B cell (primary cell): Measurements from ENCODE around the gene SLC29A3. TPM values are rescaled to one million over a fixed set of nuclear protein-coding genes. Genes with fewer than 3 reads are reported as not detected.

Source experiments
- ATAC-seq: fragments of 200-7000 bp; cut with Tn5 transposase; one replicate; pipeline ENCODE4 v1.10.0; 2021; ENCODE audit warnings: low read depth, mild to moderate bottlenecking, moderate number of reproducible peaks, moderate library complexity
- CTCF ChIA-PET: fragments of 350-600 bp; sonication (Branson Sonifier 250); formaldehyde crosslinking; loops from one replicate; lab custom pipeline; 2021; ENCODE audit warnings: antibody characterized with exemption, inconsistent platforms; lab: Charles Lee
- POLR2A ChIA-PET: fragments of 350-600 bp; sonication (Branson Sonifier 250); formaldehyde crosslinking; loops from one replicate; lab custom pipeline; 2021; ENCODE audit warnings: antibody characterized with exemption; lab: Charles Lee
- DNase-seq: peaks from one replicate; pipeline ENCODE4 v3.0.0; 2013
- H2AFZ ChIP-seq: 2 replicates; pipeline ENCODE4 v1.6.1; 2012; ENCODE audit warnings: mild to moderate bottlenecking, low read depth, low read length; ENCODE audit not compliant: insufficient read depth, poor library complexity, severe bottlenecking
- H3K27ac ChIP-seq, 2 donors: 1 replicate in 1 of 2; 2 replicates in 1 of 2; pipeline ENCODE4 v1.5.1; 2012 to 2013; ENCODE audit warnings: low read length in 2 of 2, mild to moderate bottlenecking in 2 of 2, moderate library complexity in 1 of 2
- H3K27me3 ChIP-seq, 4 experiments: fragments of 200-600 bp in 1 of 4; sonication (generic) in 1 of 4; replicated peaks in 1 of 4; 1 replicate in 2 of 4; 2 replicates in 2 of 4; pipeline versions ENCODE4 v1.6.1 to v1.7.0; 2013 to 2016; ENCODE audit warnings: low read length in 3 of 4, mild to moderate bottlenecking in 2 of 4, mixed read lengths in 1 of 4, moderate library complexity in 1 of 4; ENCODE audit not compliant: insufficient read depth in 4 of 4, control insufficient read depth in 3 of 4; ENCODE audit errors: control extremely low read depth in 1 of 4
- H3K36me3 ChIP-seq, 2 experiments: replicated peaks in 1 of 2; 1 replicate in 1 of 2; 2 replicates in 1 of 2; pipeline versions ENCODE4 v1.6.1 to v1.7.1; 2013; ENCODE audit warnings: low read length in 1 of 2; ENCODE audit not compliant: insufficient read depth in 2 of 2, control insufficient read depth in 1 of 2; ENCODE audit errors: control extremely low read depth in 1 of 2, extremely low read depth in 1 of 2
- H3K4me1 ChIP-seq, 2 donors: fragments of 200-600 bp in 1 of 2; sonication (generic) in 1 of 2; 1 replicate in 1 of 2; 2 replicates in 1 of 2; pipeline versions ENCODE4 v1.5.1 to v1.6.1; 2013 to 2017; ENCODE audit warnings: low read length in 2 of 2; ENCODE audit not compliant: control insufficient read depth in 2 of 2, insufficient read depth in 2 of 2
- H3K4me2 ChIP-seq: replicated peaks from 2 replicates; pipeline ENCODE3; 2012; ENCODE audit warnings: mild to moderate bottlenecking, low read depth, low read length; ENCODE audit not compliant: poor library complexity, severe bottlenecking
- H3K4me3 ChIP-seq, 5 experiments: fragments of 200-600 bp in 1 of 5; sonication (generic) in 1 of 5; 1 replicate in 3 of 5; 2 replicates in 2 of 5; pipeline versions ENCODE4 v1.5.1 to v1.7.0; 2011 to 2016; ENCODE audit warnings: low read length in 4 of 5, mild to moderate bottlenecking in 4 of 5, low read depth in 2 of 5, control low read depth in 1 of 5, moderate library complexity in 1 of 5; ENCODE audit not compliant: insufficient read depth in 1 of 5; ENCODE audit errors: control extremely low read depth in 1 of 5, extremely low read depth in 1 of 5
- H3K79me2 ChIP-seq: fragments of 200-600 bp; sonication (generic); one replicate; pipeline ENCODE4 v1.6.0; 2016; ENCODE audit warnings: low read length; ENCODE audit not compliant: control insufficient read depth, insufficient read depth
- H3K9ac ChIP-seq: fragments of 200-600 bp; sonication (generic); 2 replicates; pipeline ENCODE4 v1.6.1; 2017; ENCODE audit warnings: mild to moderate bottlenecking, low read length, moderate library complexity
- H3K9me3 ChIP-seq, 3 donors: one replicate each; pipeline versions ENCODE4 v1.6.1 to v1.7.1; 2013; ENCODE audit warnings: low read length in 2 of 3; ENCODE audit not compliant: control insufficient read depth in 2 of 3, insufficient read depth in 1 of 3; ENCODE audit errors: control extremely low read depth in 1 of 3
- H4K20me1 ChIP-seq: 2 replicates; pipeline ENCODE4 v1.6.0; 2012; ENCODE audit warnings: mild to moderate bottlenecking, low read length; ENCODE audit not compliant: insufficient read depth, control insufficient read depth, poor library complexity, severe bottlenecking
- H3K27ac Mint-ChIP-seq: one replicate; pipeline ENCODE4 v1.8.0; 2021; ENCODE audit warnings: mixed read lengths
- H3K27me3 Mint-ChIP-seq: one replicate; pipeline ENCODE4 v1.8.0; 2021; ENCODE audit warnings: mixed read lengths
- H3K4me1 Mint-ChIP-seq: one replicate; pipeline ENCODE4 v1.8.0; 2021; ENCODE audit warnings: mixed read lengths
- H3K4me3 Mint-ChIP-seq: one replicate; pipeline ENCODE4 v1.8.0; 2021; ENCODE audit warnings: mixed read lengths
- H3K9me3 Mint-ChIP-seq: one replicate; pipeline ENCODE4 v1.8.0; 2022; ENCODE audit warnings: mixed read lengths; ENCODE audit not compliant: insufficient read depth
- EZH2 ChIP-seq: IDR thresholded peaks from 2 replicates; pipeline ENCODE4 v1.6.1; 2012; ENCODE audit warnings: borderline replicate concordance, low read depth, mild to moderate bottlenecking, moderate library complexity, low read length; ENCODE audit not compliant: insufficient read depth, poor library complexity, severe bottlenecking
- WGBS: methylation state at CpG from one replicate; pipeline ENCODE4 v1.1.5; 2013; ENCODE audit warnings: missing lambda C conversion rate; ENCODE audit not compliant: insufficient coverage; 5-methylcytosine and 5-hydroxymethylcytosine counted together
- intact Hi-C: fragments of 100-400 bp; cut with micrococcal nuclease; formaldehyde crosslinking; loops from one replicate; pipeline ENCODE4 v1.10.0; 2022
- polyA plus RNA-seq: library from polyadenylated mRNA; depleted of rRNA; stranded (reverse); fragments of >200 nt; gene quantifications from 2 replicates; pipeline ENCODE4 v1.2.3, GENCODE V29; 2012
- total RNA-seq, 2 donors: library from RNA; stranded (reverse); fragments of 120-200 nt in 1 of 2; gene quantifications; 1 replicate in 1 of 2; 2 replicates in 1 of 2; pipeline versions ENCODE4 v1.2.3 to v1.2.4, GENCODE V29; 2013 to 2022
- TF ChIP-seq, protein P1 (sequence below): fragments of 200-600 bp; IDR thresholded peaks from one replicate; pipeline ENCODE4 v1.8.0; 2022; ENCODE audit warnings: antibody characterized with exemption, mild to moderate bottlenecking

The SLC29A3 gene
- total and polyA plus RNA-seq, 2 donors (not counting 1 experiment from before 2014, with no cell fraction given) = 4.5 to 8.2 TPM

DNA sequence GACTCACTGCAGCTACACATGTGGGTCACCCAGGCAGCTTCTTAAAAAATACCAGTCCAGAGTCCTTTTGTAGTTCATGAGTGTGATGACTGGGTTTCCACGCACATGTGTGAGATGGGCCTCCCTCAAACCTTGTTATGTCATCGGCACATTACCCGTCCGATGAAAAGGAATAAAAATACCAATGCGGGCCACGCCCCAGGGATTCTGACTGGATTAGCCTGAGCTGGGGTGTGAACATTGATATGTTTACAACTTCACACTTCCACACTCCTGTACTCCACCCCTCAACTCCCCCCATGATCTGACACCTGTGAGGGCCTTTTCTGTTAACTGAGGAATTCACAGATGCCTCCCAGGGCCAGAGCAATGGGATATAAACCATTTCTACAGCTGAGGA is 6.2 kb downstream of the SLC29A3 start:
- intact Hi-C loops = no loop called here
- H3K4me3 Mint-ChIP-seq = no peak overlapping the region
- POLR2A ChIA-PET = no interaction called here
- TF ChIP-seq, protein P1, sequence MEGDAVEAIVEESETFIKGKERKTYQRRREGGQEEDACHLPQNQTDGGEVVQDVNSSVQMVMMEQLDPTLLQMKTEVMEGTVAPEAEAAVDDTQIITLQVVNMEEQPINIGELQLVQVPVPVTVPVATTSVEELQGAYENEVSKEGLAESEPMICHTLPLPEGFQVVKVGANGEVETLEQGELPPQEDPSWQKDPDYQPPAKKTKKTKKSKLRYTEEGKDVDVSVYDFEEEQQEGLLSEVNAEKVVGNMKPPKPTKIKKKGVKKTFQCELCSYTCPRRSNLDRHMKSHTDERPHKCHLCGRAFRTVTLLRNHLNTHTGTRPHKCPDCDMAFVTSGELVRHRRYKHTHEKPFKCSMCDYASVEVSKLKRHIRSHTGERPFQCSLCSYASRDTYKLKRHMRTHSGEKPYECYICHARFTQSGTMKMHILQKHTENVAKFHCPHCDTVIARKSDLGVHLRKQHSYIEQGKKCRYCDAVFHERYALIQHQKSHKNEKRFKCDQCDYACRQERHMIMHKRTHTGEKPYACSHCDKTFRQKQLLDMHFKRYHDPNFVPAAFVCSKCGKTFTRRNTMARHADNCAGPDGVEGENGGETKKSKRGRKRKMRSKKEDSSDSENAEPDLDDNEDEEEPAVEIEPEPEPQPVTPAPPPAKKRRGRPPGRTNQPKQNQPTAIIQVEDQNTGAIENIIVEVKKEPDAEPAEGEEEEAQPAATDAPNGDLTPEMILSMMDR = no peak
- no peak for TF ChIP-seq EZH2
- H3K9me3 Mint-ChIP-seq = no peaks in the 10 kb centered on the region
- Histone ChIP-seq H3K27ac (no peak overlapping the region), H2AFZ (no peak overlapping the region), H3K27me3 (no peaks in the 10 kb centered on the region), H3K79me2 (peaks cover 5% of the 10 kb centered on the region), H3K4me3 (no peak overlapping the region), H3K4me2 (no peak overlapping the region), H4K20me1 (no peaks in the 10 kb centered on the region), H3K4me1 (peaks cover 0 to under 1% of the 10 kb centered on the region in 2 donors), H3K9me3 (no peaks in the 10 kb centered on the region), H3K36me3 (peaks cover 0 to 13% of the 10 kb centered on the region in 2 experiments), H3K9ac (no peak overlapping the region)
- no peak for DNase-seq
- no peaks in the 10 kb centered on the region for H3K27me3 Mint-ChIP-seq
- CTCF ChIA-PET = interaction anchor here (0.8 to 1.4 kb wide), 4 partner anchors 21 to 371 kb away, joined by 3 to 5 read pairs (median 4); no protein-coding TSS in a partner anchor
- no peak overlapping the region for H3K27ac Mint-ChIP-seq
- H3K4me1 Mint-ChIP-seq = peaks cover 1% of the 10 kb centered on the region
- no peak for ATAC-seq
- WGBS = 100% methylated on average over 3 of the region's 6 CpGs

DNA sequence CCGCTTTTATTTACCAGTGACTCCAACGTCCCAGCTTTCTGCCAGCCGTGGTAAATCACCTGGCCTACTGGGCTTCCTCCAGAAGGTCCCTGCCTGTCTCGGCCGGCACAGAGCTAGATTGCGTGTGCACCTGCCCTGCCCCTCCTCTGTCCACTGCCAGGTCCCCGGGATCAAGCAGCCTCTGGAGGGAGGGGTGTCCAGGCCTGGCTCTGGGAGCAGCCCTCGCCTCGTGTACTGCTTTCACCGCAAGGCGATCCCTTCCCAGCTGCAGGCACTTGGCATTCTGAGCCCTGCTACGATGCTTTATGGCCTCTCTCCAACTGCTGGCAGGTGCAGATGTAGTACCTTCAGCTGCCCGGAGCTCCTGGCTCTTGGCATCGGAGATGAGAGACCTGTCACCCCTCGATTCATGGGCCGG is 7.4 kb downstream of the SLC29A3 start:
- H3K4me3 ChIP-seq = no peak overlapping the region
- TF ChIP-seq EZH2 = no peak
- TF ChIP-seq, protein P1 = no peak
- Mint-ChIP-seq H3K4me1 (no peaks in the 10 kb centered on the region), H3K27me3 (no peaks in the 10 kb centered on the region), H3K9me3 (no peaks in the 10 kb centered on the region), H3K4me3 (no peak overlapping the region), H3K27ac (no peak overlapping the region)
- H3K79me2 ChIP-seq = peaks cover 5% of the 10 kb centered on the region
- 98% methylated on average over 16 of the region's 16 CpGs for WGBS
- no peaks in the 10 kb centered on the region for H4K20me1 ChIP-seq
- intact Hi-C loops = no loop called here
- H3K36me3 ChIP-seq = peaks cover 0 to 19% of the 10 kb centered on the region in 2 experiments
- H3K27ac ChIP-seq = no peak overlapping the region
- ATAC-seq = no peak
- no peak overlapping the region for H3K9ac ChIP-seq
- no peaks in the 10 kb centered on the region for H3K4me1 ChIP-seq
- no peak overlapping the region for H2AFZ ChIP-seq
- ChIA-PET POLR2A (no interaction called here), CTCF (interaction anchor here (0.9 to 9.8 kb wide), 3 partner anchors 12 to 382 kb away, joined by 3 to 40 read pairs (median 3); no protein-coding TSS in a partner anchor)
- H3K27me3 ChIP-seq = no peaks in the 10 kb centered on the region
- H3K4me2 ChIP-seq = no peak overlapping the region
- no peaks in the 10 kb centered on the region for H3K9me3 ChIP-seq
- no peak for DNase-seq
